G401.6 (cell line): ENCODE results near the gene DHX38.

Source experiments
- FAIRE-seq: peaks from 2 replicates; lab custom pipeline; 2012; peaks lifted over from hg19 to GRCh38; lab: Jason Lieb, UNC

Gene DHX38

GRCh38 chr16:72084445-72084844 is 9.2 kb upstream of the DHX38 start:
- FAIRE-seq, result no peak

- FAIRE-seq, result no peak
Observed at GRCh38 chr16:72085002-72085401, 8.6 kb upstream of the DHX38 start.

- no peak for FAIRE-seq
Observed at GRCh38 chr16:72091217-72091616, 2.4 kb upstream of the DHX38 start.

GRCh38 chr16:72092832-72093447 is 707 bp upstream of the DHX38 start:
- no peak for FAIRE-seq

- FAIRE-seq, result no peak
Observed at GRCh38 chr16:72094266-72094610, 591 bp downstream of the DHX38 start.

GRCh38 chr16:72098936-72099335 is 5.3 kb downstream of the DHX38 start:
- no peak for FAIRE-seq

- no peak for FAIRE-seq
Observed at GRCh38 chr16:72099377-72099818, 5.8 kb downstream of the DHX38 start.

- no peak for FAIRE-seq
Observed at GRCh38 chr16:72101195-72101594, 7.5 kb downstream of the DHX38 start.

GRCh38 chr16:72104905-72105304 is 11.3 kb downstream of the DHX38 start:
- no peak for FAIRE-seq

- FAIRE-seq, result no peak
Observed at GRCh38 chr16:72105978-72106377, 12.3 kb downstream of the DHX38 start.

GRCh38 chr16:72107371-72107770 is 13.7 kb downstream of the DHX38 start:
- no peak for FAIRE-seq

- no peak for FAIRE-seq
Observed at GRCh38 chr16:72108353-72109102, 14.9 kb downstream of the DHX38 start.

GRCh38 chr16:72109300-72109699 is 15.7 kb downstream of the DHX38 start:
- FAIRE-seq, result no peak

GRCh38 chr16:72109966-72110530 is 16.4 kb downstream of the DHX38 start:
- FAIRE-seq, result no peak

GRCh38 chr16:72110662-72111615 is 17.3 kb downstream of the DHX38 start:
- FAIRE-seq, result no peak

GRCh38 chr16:72111657-72112451 is 18.2 kb downstream of the DHX38 start:
- FAIRE-seq, result no peak

- FAIRE-seq, result no peak
Observed at GRCh38 chr16:72112452-72112792, 18.8 kb downstream of the DHX38 start.

GRCh38 chr16:72112906-72113615 is 19.4 kb downstream of the DHX38 start:
- no peak for FAIRE-seq

- FAIRE-seq, result no peak
Observed at GRCh38 chr16:72113616-72113945, 19.9 kb downstream of the DHX38 start.

- no peak for FAIRE-seq
Observed at GRCh38 chr16:72120026-72120425, 26.4 kb downstream of the DHX38 start.

GRCh38 chr16:72122308-72122707 is 28.7 kb downstream of the DHX38 start:
- no peak for FAIRE-seq
